Activated effector memory CD4-positive, alpha-beta T cell treated with Interleukin-2 at 50 U/mL for 16 hours (primary cell): ENCODE measurements around the gene MYH10.

ENCODE experiments used
- DNase-seq: peaks from one replicate; pipeline ENCODE4 v3.0.0-alpha.2; 2020

MYH10 gene

GRCh38 chr17:8602679-8603078 lies 27.8 kb downstream of the MYH10 start:
- DNase-seq: no peak

GRCh38 chr17:8599351-8600011 lies 31.0 kb downstream of the MYH10 start:
- no peak for DNase-seq

GRCh38 chr17:8598913-8599312 lies 31.6 kb downstream of the MYH10 start:
- DNase-seq: no peak

- DNase-seq: no peak
These were observed 36.7 kb downstream of the MYH10 start for GRCh38 chr17:8593830-8594229.

GRCh38 chr17:8593276-8593675 lies 37.2 kb downstream of the MYH10 start:
- DNase-seq: no peak

GRCh38 chr17:8588877-8589554 lies 41.5 kb downstream of the MYH10 start:
- DNase-seq: no peak

- DNase-seq: no peak
These were observed 43.8 kb downstream of the MYH10 start for GRCh38 chr17:8586766-8587165.

- DNase-seq: no peak
These were observed 44.6 kb downstream of the MYH10 start for GRCh38 chr17:8585911-8586310.

GRCh38 chr17:8583954-8584353 lies 46.6 kb downstream of the MYH10 start:
- DNase-seq: no peak

- DNase-seq: no peak
These were observed 49.4 kb downstream of the MYH10 start for GRCh38 chr17:8580952-8581658.

- DNase-seq: no peak
These were observed 52.7 kb downstream of the MYH10 start for GRCh38 chr17:8577868-8578267.

GRCh38 chr17:8576559-8577294 lies 53.8 kb downstream of the MYH10 start:
- no peak for DNase-seq

GRCh38 chr17:8574687-8575086 lies 55.8 kb downstream of the MYH10 start:
- no peak for DNase-seq

GRCh38 chr17:8572764-8573163 lies 57.8 kb downstream of the MYH10 start:
- DNase-seq: no peak

GRCh38 chr17:8563981-8564602 lies 66.4 kb downstream of the MYH10 start:
- no peak for DNase-seq

GRCh38 chr17:8563024-8563776 lies 67.3 kb downstream of the MYH10 start:
- DNase-seq: no peak

GRCh38 chr17:8558144-8558543 lies 72.4 kb downstream of the MYH10 start:
- no peak for DNase-seq

GRCh38 chr17:8557176-8557806 lies 73.2 kb downstream of the MYH10 start:
- no peak for DNase-seq

- no peak for DNase-seq
These were observed 74.5 kb downstream of the MYH10 start for GRCh38 chr17:8556074-8556473.

GRCh38 chr17:8555062-8555461 lies 75.5 kb downstream of the MYH10 start:
- no peak for DNase-seq

- no peak for DNase-seq
These were observed 77.8 kb downstream of the MYH10 start for GRCh38 chr17:8552577-8553320.
